GM12878 (cell line): ENCODE measurements around the gene EPB41L4A. TPM values are rescaled to one million over a fixed set of nuclear protein-coding genes. Genes with fewer than 3 reads are reported as not detected.

Experiments used
- ATAC-seq: fragments of 200-7000 bp; cut with Tn5 transposase; 3 replicates; pipeline ENCODE4 v1.9.1; 2020; ENCODE audit warnings: mild to moderate bottlenecking, moderate library complexity
- BruUV-seq: library from RNA; stranded (reverse); fragments of 400-500 nt; replicated peaks from 2 replicates; lab custom pipeline; 2021; lab: Mats Ljungman, UMichigan
- CTCF ChIA-PET: fragments of 300-600 bp; sonication (Branson Sonifier 250); formaldehyde crosslinking; extraction: SDS; loops from one replicate; lab custom pipeline; 2021; ENCODE audit warnings: inconsistent platforms; lab: Yijun Ruan, JAX
- POLR2A ChIA-PET: fragments of 350-600 bp; formaldehyde crosslinking; extraction: SDS; loops from one replicate; lab custom pipeline; 2021; ENCODE audit warnings: inconsistent platforms; lab: Charles Lee
- RAD21 ChIA-PET: fragments of 300-600 bp; sonication (Branson Sonifier 250); formaldehyde crosslinking; loops from one replicate; lab custom pipeline; 2023; ENCODE audit warnings: antibody characterized with exemption; ENCODE audit not compliant: unreplicated experiment; lab: Charles Lee
- SMC1A ChIA-PET: fragments of 300-600 bp; sonication (Branson Sonifier 250); formaldehyde crosslinking; loops from one replicate; lab custom pipeline; 2023; ENCODE audit not compliant: unreplicated experiment, uncharacterized antibody; lab: Charles Lee
- DNase-seq: peaks from one replicate; pipeline ENCODE4 v3.0.0-alpha.2; 2011; ENCODE audit warnings: low read depth, low spot score
- FAIRE-seq: peaks from 3 replicates; lab custom pipeline; 2011; peaks lifted over from hg19 to GRCh38; lab: Jason Lieb, UNC
- H2AFZ ChIP-seq: 2 replicates; pipeline ENCODE4 v1.6.0; 2011; ENCODE audit warnings: low read depth, low read length, control low read depth; ENCODE audit not compliant: control insufficient read depth
- H3K27ac ChIP-seq: 2 replicates; pipeline ENCODE4 v1.5.1; 2011; ENCODE audit warnings: control low read depth; ENCODE audit not compliant: control insufficient read depth, insufficient read depth
- H3K27me3 ChIP-seq, 2 experiments: replicated peaks in 1 of 2; 2 replicates each; pipeline versions ENCODE4 v1.6.0 to v1.6.1; 2011; ENCODE audit warnings: low read length in 1 of 2; ENCODE audit not compliant: control insufficient read depth in 2 of 2, insufficient read depth in 2 of 2
- H3K36me3 ChIP-seq, 2 experiments: 2 replicates each; pipeline ENCODE4 v1.5.1; 2011; ENCODE audit warnings: low read length in 1 of 2; ENCODE audit not compliant: control insufficient read depth in 2 of 2, insufficient read depth in 2 of 2
- H3K4me1 ChIP-seq: 2 replicates; pipeline ENCODE4 v1.6.1; 2011; ENCODE audit warnings: mild to moderate bottlenecking, low read length, moderate library complexity, mixed read lengths; ENCODE audit not compliant: control insufficient read depth, insufficient read depth
- H3K4me2 ChIP-seq: 2 replicates; pipeline ENCODE4 v1.6.0; 2011; ENCODE audit warnings: control low read depth; ENCODE audit not compliant: control insufficient read depth, insufficient read depth
- H3K4me3 ChIP-seq: fragments of 200-600 bp; sonication (generic); 2 replicates; pipeline ENCODE4 v1.5.1; 2016
- H3K79me2 ChIP-seq: 2 replicates; pipeline ENCODE4 v1.6.0; 2011; ENCODE audit warnings: low read length; ENCODE audit not compliant: control insufficient read depth, insufficient read depth
- H3K9ac ChIP-seq: 2 replicates; pipeline ENCODE4 v1.8.0; 2011; ENCODE audit warnings: low read length, control low read depth, mixed read lengths; ENCODE audit not compliant: control insufficient read depth, insufficient read depth
- H3K9me3 ChIP-seq: replicated peaks from 3 replicates; pipeline ENCODE4 v1.5.1; 2011; ENCODE audit warnings: mild to moderate bottlenecking, low read length; ENCODE audit not compliant: control insufficient read depth, insufficient read depth
- H4K20me1 ChIP-seq: 2 replicates; pipeline ENCODE4 v1.6.0; 2011; ENCODE audit not compliant: control insufficient read depth, insufficient read depth
- BMI1 ChIP-seq: fragments of 450-650 bp; IDR thresholded peaks from 2 replicates; pipeline ENCODE4 v1.6.1; 2016; ENCODE audit warnings: mild to moderate bottlenecking, moderate library complexity, borderline replicate concordance
- CBX5 ChIP-seq: sonication (generic); IDR thresholded peaks from 2 replicates; pipeline ENCODE4 v1.6.1; 2016; ENCODE audit warnings: low read depth, moderate library complexity, mild to moderate bottlenecking, inconsistent platforms
- E4F1 ChIP-seq: fragments of 450-650 bp; IDR thresholded peaks from 2 replicates; pipeline ENCODE4 v1.6.1; 2018; ENCODE audit warnings: borderline replicate concordance, mild to moderate bottlenecking; ENCODE audit not compliant: partially characterized antibody
- ELK1 ChIP-seq: IDR thresholded peaks from 2 replicates; pipeline ENCODE4 v1.6.1; 2012; ENCODE audit warnings: low read depth, low read length, improper control_type of control experiment
- HDGF ChIP-seq: fragments of 450-650 bp; IDR thresholded peaks from 2 replicates; pipeline ENCODE4 v1.6.1; 2016; ENCODE audit warnings: antibody characterized with exemption
- KAT2A ChIP-seq: conservative IDR thresholded peaks from 2 replicates; pipeline ENCODE4 v1.6.1; 2011; ENCODE audit warnings: low read depth, low read length; ENCODE audit not compliant: control insufficient read depth
- NR2F1 ChIP-seq: fragments of 450-650 bp; conservative IDR thresholded peaks from 2 replicates; pipeline ENCODE4 v1.6.1; 2017; ENCODE audit warnings: mild to moderate bottlenecking
- POLR2A ChIP-seq: IDR thresholded peaks from 2 replicates; pipeline ENCODE4 v1.6.1; 2011; ENCODE audit warnings: low read depth, mild to moderate bottlenecking, low read length
- POLR2AphosphoS2 ChIP-seq: IDR thresholded peaks from 2 replicates; pipeline ENCODE4 v1.6.1; 2011; ENCODE audit warnings: low read depth, mild to moderate bottlenecking, low read length, improper control_type of control experiment, moderate library complexity
- TARDBP ChIP-seq: IDR thresholded peaks from 2 replicates; pipeline ENCODE4 v1.6.1; 2016; ENCODE audit warnings: borderline replicate concordance
- WRNIP1 ChIP-seq: IDR thresholded peaks from 2 replicates; pipeline ENCODE4 v1.6.1; 2011; ENCODE audit warnings: low read depth, low read length, improper control_type of control experiment, borderline replicate concordance
- ZBTB11 ChIP-seq: fragments of 450-650 bp; formaldehyde crosslinking; IDR thresholded peaks from 2 replicates; pipeline ENCODE4 v1.5.0; 2022; ENCODE audit warnings: mild to moderate bottlenecking, missing genetic modification characterization
- WGBS: methylation state at CpG from one replicate; pipeline ENCODE4 v1.1.6; 2016; ENCODE audit warnings: low lambda C conversion rate; ENCODE audit not compliant: insufficient replicate concordance, insufficient coverage; ENCODE audit errors: missing lambda C conversion rate; 5-methylcytosine and 5-hydroxymethylcytosine counted together
- in situ Hi-C: fragments of 300-500 bp; cut with MboI; formaldehyde crosslinking; loops from 9 replicates; pipeline ENCODE4 v1.14.3; 2018; ENCODE audit warnings: mixed read lengths
- intact Hi-C: fragments of 100-400 bp; cut with micrococcal nuclease; formaldehyde crosslinking; loops from one replicate; pipeline ENCODE4 v1.14.2; 2022; ENCODE audit not compliant: unreplicated experiment
- polyA plus RNA-seq, 11 experiments: library from polyadenylated mRNA; depleted of rRNA in 4 of 11; unstranded in 6 of 11; stranded (reverse) in 5 of 11; fragments of >200 nt; fragmentation: Nextera tagmentation in 4 of 11; fragmentation: Illumina TruSeq in 1 of 11; extraction: Ambion mirVana in 4 of 11; extraction: Trizol in 1 of 11; gene quantifications; 1 replicate in 1 of 11; 2 replicates in 10 of 11; pipeline versions ENCODE4 v1.2.1 to v1.2.3, GENCODE V29; 2011 to 2016; ENCODE audit warnings: inconsistent platforms in 2 of 11, missing spikeins in 2 of 11, low read depth in 1 of 11
- total RNA-seq, 4 experiments: library from RNA; depleted of rRNA in 3 of 4; stranded (reverse); fragments of >200 nt in 3 of 4; fragmentation: Illumina TruSeq in 1 of 4; extraction: Trizol in 1 of 4; gene quantifications; 2 replicates each; pipeline versions ENCODE4 v1.2.1 to v1.2.3, GENCODE V29; 2013 to 2021
- TF ChIP-seq, protein P1 (sequence below): IDR thresholded peaks from 2 replicates; pipeline ENCODE4 v1.6.1; 2012; ENCODE audit warnings: improper control_type of control experiment, low read depth, low read length; ENCODE audit not compliant: insufficient replicate concordance

Gene EPB41L4A
- total and polyA plus RNA-seq, 10 of the 15 experiments (the other 5 are each of a cell fraction or from before 2014, with no cell fraction given) = 0.10 to 0.67 (median 0.30) TPM

DNA sequence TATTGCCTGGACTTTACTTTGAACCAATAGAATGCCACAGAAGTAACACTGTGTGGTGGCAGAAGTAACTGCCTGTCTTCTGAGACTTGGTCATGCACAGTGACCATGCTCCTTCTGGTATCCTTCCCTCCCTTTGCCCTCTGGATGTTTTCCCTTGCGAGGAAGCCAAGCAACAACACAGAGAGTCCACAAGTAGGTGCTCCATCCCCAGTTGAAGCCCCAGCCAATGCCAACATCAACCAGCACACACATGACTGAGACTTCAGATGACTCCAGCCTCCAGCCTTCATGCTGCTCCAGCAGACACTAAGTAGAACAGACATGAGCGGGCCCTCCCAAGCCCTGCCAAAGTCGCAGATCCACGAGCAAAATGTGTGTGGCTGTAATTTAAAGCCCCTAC, 129.6 kb downstream of the EPB41L4A start:
- in situ Hi-C loops = no loop called here
- CTCF ChIA-PET = no interaction called here
- no peak overlapping the region for H3K9ac ChIP-seq
- H3K4me3 ChIP-seq = no peak overlapping the region
- H3K36me3 ChIP-seq = no peaks in the 10 kb centered on the region
- 66% methylated on average over 4 of the region's 4 CpGs for WGBS
- no peaks in the 10 kb centered on the region for H3K79me2 ChIP-seq
- FAIRE-seq = no peak
- DNase-seq = no peak
- POLR2A ChIA-PET = no interaction called here
- no peak overlapping the region for H2AFZ ChIP-seq
- RAD21 ChIA-PET = no interaction called here
- intact Hi-C loops = no loop called here
- no peaks in the 10 kb centered on the region for H3K9me3 ChIP-seq
- no peaks in the 10 kb centered on the region for H3K4me1 ChIP-seq
- BruUV-seq = no TSS peak
- H3K4me2 ChIP-seq = no peak overlapping the region
- no peak overlapping the region for H3K27ac ChIP-seq
- SMC1A ChIA-PET = no interaction called here
- H3K27me3 ChIP-seq = no peaks in the 10 kb centered on the region; a peak in 2 of 4 replicates
- ATAC-seq = no peak
- H4K20me1 ChIP-seq = no peaks in the 10 kb centered on the region
- TF ChIP-seq NR2F1 (no peak), POLR2A (no peak), KAT2A (no peak), ELK1 (no peak), POLR2AphosphoS2 (no peak), E4F1 (no peak), WRNIP1 (no peak), TARDBP (no peak), CBX5 (no peak), HDGF (no peak), ZBTB11 (no peak), BMI1 (no peak)
- TF ChIP-seq, protein P1, sequence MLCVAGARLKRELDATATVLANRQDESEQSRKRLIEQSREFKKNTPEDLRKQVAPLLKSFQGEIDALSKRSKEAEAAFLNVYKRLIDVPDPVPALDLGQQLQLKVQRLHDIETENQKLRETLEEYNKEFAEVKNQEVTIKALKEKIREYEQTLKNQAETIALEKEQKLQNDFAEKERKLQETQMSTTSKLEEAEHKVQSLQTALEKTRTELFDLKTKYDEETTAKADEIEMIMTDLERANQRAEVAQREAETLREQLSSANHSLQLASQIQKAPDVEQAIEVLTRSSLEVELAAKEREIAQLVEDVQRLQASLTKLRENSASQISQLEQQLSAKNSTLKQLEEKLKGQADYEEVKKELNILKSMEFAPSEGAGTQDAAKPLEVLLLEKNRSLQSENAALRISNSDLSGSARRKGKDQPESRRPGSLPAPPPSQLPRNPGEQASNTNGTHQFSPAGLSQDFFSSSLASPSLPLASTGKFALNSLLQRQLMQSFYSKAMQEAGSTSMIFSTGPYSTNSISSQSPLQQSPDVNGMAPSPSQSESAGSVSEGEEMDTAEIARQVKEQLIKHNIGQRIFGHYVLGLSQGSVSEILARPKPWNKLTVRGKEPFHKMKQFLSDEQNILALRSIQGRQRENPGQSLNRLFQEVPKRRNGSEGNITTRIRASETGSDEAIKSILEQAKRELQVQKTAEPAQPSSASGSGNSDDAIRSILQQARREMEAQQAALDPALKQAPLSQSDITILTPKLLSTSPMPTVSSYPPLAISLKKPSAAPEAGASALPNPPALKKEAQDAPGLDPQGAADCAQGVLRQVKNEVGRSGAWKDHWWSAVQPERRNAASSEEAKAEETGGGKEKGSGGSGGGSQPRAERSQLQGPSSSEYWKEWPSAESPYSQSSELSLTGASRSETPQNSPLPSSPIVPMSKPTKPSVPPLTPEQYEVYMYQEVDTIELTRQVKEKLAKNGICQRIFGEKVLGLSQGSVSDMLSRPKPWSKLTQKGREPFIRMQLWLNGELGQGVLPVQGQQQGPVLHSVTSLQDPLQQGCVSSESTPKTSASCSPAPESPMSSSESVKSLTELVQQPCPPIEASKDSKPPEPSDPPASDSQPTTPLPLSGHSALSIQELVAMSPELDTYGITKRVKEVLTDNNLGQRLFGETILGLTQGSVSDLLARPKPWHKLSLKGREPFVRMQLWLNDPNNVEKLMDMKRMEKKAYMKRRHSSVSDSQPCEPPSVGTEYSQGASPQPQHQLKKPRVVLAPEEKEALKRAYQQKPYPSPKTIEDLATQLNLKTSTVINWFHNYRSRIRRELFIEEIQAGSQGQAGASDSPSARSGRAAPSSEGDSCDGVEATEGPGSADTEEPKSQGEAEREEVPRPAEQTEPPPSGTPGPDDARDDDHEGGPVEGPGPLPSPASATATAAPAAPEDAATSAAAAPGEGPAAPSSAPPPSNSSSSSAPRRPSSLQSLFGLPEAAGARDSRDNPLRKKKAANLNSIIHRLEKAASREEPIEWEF = no peak
